Activated T-cell treated with anti-CD3 and anti-CD28 coated beads for 24 hours (primary cell): ENCODE results near the gene ADGRF3.
"Not testable (repeated sequence)": the region's sequence is repeated elsewhere in the genome, so short reads cannot be mapped to it uniquely, and the experiment has no call there.

Experiments used
- DNase-seq: peaks from one replicate; pipeline ENCODE4 v3.0.0-alpha.2; 2020; ENCODE audit warnings: low read depth

ADGRF3 gene

GRCh38 chr2:26316845-26317244 is 29.7 kb downstream of the ADGRF3 start:
- no peak for DNase-seq

GRCh38 chr2:26316041-26316440 is 30.5 kb downstream of the ADGRF3 start:
- DNase-seq = no peak

- DNase-seq = no peak
Measured at GRCh38 chr2:26314243-26314642, 32.3 kb downstream of the ADGRF3 start.

DNA sequence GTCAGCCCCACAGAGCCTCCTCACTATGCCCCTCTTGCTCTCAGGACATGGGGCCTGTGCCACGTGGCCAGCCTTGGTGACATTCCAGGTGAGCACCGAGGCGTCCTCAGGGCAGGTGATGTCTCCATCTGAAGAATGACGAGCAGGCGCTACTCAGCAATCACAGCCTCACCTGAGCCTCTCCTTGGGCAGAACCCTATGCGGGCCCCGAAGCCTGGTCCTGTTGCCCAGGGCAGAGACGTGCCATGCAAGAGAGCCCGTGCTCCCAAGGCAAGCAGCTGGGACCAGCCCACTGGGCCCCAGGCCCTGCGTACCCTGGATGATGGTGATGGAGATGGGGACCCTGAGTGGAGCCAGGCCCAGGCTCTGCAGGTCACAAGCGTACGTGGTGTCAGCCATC is 33.1 kb downstream of the ADGRF3 start:
- DNase-seq = no peak

DNA sequence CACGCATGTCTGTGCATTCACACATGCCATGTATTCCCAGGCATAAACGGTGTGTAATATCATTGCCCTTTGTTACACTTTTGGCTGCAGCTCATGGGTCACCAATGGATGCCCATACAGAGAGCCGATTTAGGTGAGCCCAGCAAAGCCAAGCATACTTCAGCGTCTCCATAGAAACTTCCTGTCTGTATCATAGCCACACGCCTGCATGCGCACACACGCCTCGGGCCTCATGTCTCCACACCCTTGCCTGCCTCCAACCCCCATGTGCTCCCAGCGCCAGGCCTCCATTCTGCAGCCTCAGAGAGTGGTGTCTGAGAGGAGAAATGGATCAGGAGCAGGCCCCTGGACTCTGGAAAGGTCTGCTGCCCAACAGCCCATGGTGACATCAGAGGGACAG is 34.1 kb downstream of the ADGRF3 start:
- no peak for DNase-seq

GRCh38 chr2:26309921-26310320 is 36.7 kb downstream of the ADGRF3 start:
- no peak for DNase-seq

DNA sequence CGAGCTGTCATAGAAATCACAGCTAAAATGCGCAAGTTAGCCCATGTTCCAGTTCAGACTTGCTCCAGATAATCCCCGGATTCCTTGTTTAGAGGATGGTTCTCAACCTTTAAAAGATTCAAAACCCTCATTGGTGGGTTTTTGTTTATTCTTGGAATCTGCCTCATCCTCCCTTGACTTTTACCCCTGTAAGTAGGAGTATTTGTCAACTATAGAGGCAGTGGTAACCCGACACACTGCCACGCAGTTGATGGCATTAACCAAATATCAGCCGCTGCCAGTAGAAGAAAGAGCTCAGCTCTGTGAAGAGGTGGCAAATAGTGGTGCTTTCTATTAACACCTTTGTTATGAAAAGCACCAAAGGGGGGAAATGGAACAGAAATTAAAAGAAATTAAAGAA is 41.0 kb downstream of the ADGRF3 start:
- no peak for DNase-seq

DNA sequence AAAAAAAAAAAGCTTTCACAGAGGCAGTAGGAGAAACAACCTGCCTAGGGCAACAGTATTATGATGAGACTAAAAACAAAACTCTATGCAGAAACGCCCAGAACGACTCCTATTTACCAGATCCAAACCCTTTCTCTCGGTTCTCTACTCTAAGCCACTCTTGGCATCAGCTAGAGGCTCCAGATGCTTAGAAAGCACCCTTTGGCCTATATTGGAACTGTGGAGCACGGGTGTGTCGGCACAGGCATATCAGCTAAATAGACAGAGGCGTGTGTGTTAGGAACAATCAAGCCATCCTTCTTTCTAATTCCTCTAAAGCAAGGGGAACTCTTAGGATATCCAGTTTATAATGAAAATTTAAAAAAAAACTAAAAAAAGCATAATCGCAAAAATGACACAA is 41.5 kb downstream of the ADGRF3 start:
- DNase-seq = not testable (repeated sequence)

- DNase-seq = no peak
Measured at GRCh38 chr2:26302846-26303245, 43.7 kb downstream of the ADGRF3 start.

- peak; percentile 8 for DNase-seq
Measured at GRCh38 chr2:26300234-26300925, 46.2 kb downstream of the ADGRF3 start.

DNA sequence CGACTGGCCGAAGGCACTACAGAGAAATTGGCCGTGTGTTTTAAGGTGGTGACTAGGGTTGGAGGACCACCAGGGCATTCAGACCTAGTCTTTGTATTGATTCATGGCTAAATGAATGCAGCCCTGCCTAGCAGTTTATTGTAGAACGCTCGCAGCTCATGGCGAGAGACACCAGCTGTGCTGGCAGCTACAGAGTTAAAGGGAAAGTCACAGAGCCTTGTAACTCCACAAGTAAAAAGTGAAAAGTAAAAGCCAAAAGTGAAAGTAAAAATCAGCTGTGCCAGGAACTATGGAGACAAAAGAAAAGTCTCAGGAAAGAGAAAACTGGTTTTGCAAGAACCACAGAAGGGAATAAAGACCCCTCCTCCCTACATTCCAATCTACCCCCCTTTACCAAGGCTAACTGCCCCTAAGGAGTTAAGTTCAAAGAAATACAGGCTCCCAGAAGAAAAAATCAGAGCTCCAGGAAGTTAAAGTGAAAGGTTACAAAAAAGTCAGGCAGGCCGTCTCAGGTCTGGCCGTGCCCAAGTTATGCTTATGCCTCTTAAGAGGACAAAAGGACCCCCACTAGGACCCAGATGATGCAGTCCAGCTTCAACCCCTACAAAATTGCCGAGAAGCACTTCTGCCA is 47.0 kb downstream of the ADGRF3 start:
- DNase-seq = no peak

- peak; percentile 33 for DNase-seq
Measured at GRCh38 chr2:26298638-26299393, 47.8 kb downstream of the ADGRF3 start.

- no peak for DNase-seq
Measured at GRCh38 chr2:26298286-26298637, 48.3 kb downstream of the ADGRF3 start.

DNA sequence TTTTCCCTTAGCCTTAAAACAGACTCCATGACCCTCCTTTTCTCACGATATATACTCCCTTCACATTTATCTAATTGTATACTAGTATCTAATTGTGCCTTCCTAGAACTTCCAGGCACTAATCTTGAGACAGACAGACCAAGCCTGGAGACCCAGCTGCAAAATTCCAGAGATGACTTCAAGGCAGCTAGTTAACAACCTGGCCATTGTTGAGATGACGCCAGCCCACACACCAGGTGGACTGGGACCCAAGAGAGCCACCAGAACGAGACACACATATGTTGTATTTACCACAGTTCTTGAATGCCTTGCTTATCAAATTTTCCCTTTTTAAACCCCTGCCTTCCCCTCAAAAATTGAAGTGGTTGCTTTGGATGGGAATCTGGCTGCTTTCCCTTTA is 49.5 kb downstream of the ADGRF3 start:
- DNase-seq = no peak

DNA sequence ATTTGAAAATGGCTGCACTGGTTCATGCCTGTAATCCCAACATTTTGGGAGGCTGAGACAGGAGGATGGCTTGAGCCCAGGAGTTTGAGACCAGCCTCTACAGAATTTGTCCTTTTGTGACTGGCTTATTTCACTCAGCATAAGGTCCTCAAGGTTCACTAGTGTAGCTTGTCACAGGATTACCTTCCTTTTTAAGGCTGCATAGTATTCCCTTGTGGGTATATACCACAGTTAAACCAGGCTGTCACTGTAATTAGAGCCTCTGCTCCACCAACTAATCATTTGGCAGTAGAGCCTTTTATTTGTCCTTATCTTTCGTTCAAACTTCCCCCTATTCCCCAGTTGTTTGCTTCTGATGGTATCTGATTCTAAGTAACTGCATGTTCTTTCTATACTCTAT is 51.1 kb downstream of the ADGRF3 start:
- no peak for DNase-seq

GRCh38 chr2:26292646-26293045 is 53.9 kb downstream of the ADGRF3 start:
- no peak for DNase-seq

- no peak for DNase-seq
Measured at GRCh38 chr2:26290001-26290400, 56.6 kb downstream of the ADGRF3 start.

DNA sequence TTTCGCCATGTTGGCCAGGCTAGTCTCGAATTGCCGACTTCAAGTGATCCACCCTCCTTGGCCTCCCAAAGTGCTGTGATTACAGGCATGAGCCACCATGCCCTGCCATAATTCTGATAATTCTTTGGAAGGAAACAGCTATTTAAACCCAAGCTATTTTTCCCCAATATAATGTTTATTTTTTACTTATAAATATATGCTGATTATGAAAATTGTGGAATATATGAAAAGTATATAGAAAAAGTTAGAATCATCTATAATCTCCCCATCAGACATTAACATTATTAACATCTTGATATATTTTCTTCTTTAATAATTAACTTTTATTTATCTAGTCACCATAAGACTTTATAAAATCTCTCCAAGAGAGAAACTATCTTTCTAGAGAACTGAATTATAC is 60.7 kb downstream of the ADGRF3 start:
- DNase-seq = no peak

- DNase-seq = no peak
Measured at GRCh38 chr2:26284132-26284531, 62.5 kb downstream of the ADGRF3 start.

DNA sequence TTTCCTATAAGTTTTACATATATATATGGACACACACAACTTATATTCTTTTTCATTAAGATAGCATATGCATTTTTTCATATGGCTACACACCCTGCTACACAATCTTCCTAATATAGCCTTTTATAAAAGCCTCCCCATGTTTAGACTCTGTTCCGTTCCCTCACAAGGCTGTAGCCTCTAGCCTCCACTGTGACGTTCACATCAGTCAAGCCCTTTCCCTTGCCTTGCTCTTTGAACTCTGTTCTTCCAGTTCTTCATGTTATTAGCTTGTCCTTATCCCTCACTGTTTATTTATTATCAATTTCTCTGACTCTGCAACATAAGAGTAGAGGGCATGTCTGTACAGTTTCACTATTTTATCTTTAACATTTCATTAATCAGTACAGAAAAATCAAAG is 63.0 kb downstream of the ADGRF3 start:
- DNase-seq = no peak

DNA sequence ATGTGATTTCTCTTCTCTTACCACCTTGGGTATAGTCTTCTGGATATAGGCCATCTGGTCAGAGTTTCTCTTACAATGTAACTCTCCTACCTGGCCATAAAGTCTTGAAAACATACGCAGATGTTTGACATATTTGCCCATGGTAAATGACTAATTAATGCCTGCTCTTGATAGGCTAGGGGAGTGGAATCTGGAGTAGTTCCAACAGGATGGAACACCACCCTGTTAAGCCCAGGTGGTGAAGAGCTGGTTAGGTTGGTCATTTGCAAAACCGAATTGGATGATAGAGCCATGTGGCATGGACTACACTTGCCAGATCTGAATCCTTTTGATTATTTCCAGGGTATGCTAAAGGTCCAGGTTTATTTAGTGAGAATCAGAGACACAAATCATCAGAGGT is 65.4 kb downstream of the ADGRF3 start:
- DNase-seq = no peak

- DNase-seq = no peak
Measured at GRCh38 chr2:26279886-26280285, 66.7 kb downstream of the ADGRF3 start.

DNA sequence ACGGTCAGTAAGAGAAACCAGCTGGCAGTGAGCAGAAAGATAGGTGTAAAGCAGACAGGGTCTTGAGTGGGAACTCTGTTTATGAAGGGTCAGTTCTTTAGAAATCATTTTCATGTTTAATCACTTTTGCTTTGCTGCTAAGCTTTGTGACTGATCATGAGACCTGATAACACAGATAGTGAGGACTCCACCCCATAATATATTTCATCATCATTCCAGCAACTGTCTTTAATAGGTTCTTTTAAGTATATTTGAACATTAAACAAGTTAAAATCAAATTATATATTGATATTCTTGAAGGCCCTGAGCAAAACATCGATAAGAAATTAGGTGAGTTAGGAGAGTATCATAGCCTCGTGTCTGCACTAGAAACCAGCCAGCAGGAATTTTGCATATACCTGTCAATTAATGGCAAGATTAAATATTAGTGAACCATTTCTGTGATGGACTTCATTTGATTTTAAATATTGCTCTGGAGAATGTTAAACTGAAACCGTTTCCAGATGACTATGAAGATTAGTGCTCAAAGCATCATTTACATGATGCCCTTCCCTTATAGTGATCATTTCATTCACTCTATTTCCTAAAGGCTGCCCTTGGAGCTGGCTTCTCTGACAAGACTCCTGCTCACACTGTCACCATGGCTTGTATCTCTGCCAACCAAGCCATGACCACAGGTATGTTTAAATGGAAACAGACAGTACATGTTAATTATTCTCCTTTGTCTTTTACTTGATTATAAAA is 69.9 kb downstream of the ADGRF3 start:
- no peak for DNase-seq
